LNCaP clone FGC (cell line): Measurements from ENCODE around the gene STK24.

Experiments used
- DNase-seq: peaks from one replicate; pipeline ENCODE4 v3.0.0-alpha.2; 2011; ENCODE audit warnings: low read depth
- H3K4me3 ChIP-seq: 2 replicates; pipeline ENCODE4 v1.5.1; 2011; ENCODE audit warnings: mild to moderate bottlenecking, low read depth, low read length, control low read depth
- CTCF ChIP-seq: IDR thresholded peaks from 2 replicates; pipeline ENCODE4 v1.5.1; 2012; ENCODE audit warnings: mild to moderate bottlenecking; ENCODE audit not compliant: control insufficient read depth, insufficient read depth; ENCODE audit errors: extremely low read depth

The STK24 gene

GRCh38 chr13:98442391-98443230 is 134.3 kb downstream of the STK24 start:
- DNase-seq = no peak
- TF ChIP-seq CTCF = no peak
- no peak overlapping the region for H3K4me3 ChIP-seq

GRCh38 chr13:98441056-98441676 is 135.7 kb downstream of the STK24 start:
- H3K4me3 ChIP-seq = no peak overlapping the region
- TF ChIP-seq CTCF = no peak
- no peak for DNase-seq

- DNase-seq = no peak
- H3K4me3 ChIP-seq = no peak overlapping the region
- no peak for TF ChIP-seq CTCF
Measured at GRCh38 chr13:98440390-98441055, 136.4 kb downstream of the STK24 start.

- H3K4me3 ChIP-seq = no peak overlapping the region
- TF ChIP-seq CTCF = no peak
- DNase-seq = no peak
Measured at GRCh38 chr13:98439896-98440295, 137.0 kb downstream of the STK24 start.

- H3K4me3 ChIP-seq = no peak overlapping the region
- DNase-seq = no peak
Measured at GRCh38 chr13:98439126-98439828, 137.6 kb downstream of the STK24 start.

More at GRCh38 chr13:98439126-98439828, 137.6 kb downstream of the STK24 start:
- no peak for TF ChIP-seq CTCF
